IPS DF 4.7 (cell line): ENCODE results near the gene FBH1.
"Not testable (repeated sequence)": the region's sequence is repeated elsewhere in the genome, so short reads cannot be mapped to it uniquely, and the experiment has no call there.

Experiments
- DNase-seq: peaks from one replicate; pipeline ENCODE4 v3.0.0-alpha.2; 2013; ENCODE audit warnings: low spot score; ENCODE audit errors: extremely low read depth

FBH1 gene

DNA sequence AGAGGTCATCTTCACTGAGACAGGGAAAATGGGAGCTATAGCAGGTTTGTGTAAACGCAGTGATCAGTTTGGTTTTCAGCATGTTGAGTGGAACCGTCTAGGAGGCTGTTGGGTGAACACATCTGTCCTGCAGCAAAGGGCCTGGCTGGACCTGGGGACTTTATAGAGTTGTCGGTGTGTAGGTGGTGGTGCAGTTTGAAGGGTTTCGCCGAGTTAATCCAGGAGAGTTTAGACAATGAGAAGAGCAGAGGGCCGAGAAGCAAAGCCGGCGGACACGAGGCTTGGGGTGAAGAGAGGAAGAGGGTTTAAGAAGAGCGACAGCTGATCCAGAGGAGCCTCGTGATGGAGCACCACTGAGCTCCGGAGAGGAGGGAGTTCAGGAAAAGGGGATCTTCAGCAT is 48.2 kb downstream of the FBH1 start:
- no peak for DNase-seq

DNA sequence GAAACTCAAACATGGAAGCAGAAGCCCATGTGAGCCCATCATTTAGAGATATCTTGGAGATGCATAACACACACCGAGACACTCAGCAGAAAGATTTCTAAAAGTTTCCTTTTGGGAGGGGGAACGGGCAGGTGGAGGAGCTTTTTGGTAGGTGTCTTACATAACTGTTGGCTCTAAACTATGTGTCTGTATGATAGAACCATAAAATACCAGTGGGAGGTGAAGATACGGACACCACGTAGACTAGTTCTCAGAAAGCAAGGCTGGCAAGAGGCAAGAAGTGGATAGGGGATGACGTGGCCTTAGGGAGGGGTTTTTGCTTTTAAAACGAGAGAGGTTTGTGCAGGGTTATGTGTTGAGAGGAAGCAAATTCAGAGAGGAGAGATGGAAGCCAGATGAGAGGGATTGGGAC is 50.8 kb downstream of the FBH1 start:
- DNase-seq = no peak

DNA sequence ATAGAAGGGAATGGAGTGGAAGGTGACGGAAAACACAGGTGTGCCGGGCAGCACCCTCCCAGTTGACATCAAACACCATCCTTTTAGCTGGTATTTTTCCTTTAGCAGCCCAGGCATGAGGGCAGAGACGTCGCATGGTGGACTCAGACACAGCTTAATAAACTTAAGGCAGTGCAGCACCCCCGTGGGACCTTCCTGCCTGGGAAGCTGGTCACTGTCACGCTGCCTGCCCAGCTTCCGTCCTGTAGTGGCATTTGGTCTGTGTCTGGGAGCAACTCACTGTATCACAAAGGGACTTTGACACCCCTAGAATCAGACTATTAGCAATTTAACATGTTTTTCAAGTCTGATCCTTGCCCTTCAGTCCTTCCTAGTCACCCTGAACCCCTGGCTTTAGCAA is 51.5 kb downstream of the FBH1 start:
- DNase-seq = no peak

DNA sequence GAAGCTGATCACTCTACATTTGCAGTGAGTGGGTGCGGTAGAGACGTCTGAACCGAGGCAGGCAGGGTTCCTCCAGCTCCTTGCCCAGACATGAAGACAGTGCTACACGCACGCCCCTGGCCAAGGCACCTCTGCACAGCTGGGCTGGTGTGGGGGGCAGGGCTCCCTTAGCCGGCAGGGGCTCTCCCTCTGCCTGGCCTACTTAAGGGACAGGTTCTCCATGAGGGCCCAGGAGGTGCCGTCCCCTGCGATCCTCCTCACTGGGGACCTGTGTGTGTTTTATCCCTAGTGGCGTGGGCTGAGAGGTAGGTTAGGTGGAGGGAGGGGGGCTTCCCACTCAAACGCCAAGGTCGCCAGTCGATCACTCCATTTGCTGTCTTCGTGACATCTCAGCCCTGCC is 52.0 kb downstream of the FBH1 start:
- DNase-seq = no peak

- DNase-seq = no peak
Observed at GRCh38 chr10:5942474-5942873, 52.4 kb downstream of the FBH1 start.

DNA sequence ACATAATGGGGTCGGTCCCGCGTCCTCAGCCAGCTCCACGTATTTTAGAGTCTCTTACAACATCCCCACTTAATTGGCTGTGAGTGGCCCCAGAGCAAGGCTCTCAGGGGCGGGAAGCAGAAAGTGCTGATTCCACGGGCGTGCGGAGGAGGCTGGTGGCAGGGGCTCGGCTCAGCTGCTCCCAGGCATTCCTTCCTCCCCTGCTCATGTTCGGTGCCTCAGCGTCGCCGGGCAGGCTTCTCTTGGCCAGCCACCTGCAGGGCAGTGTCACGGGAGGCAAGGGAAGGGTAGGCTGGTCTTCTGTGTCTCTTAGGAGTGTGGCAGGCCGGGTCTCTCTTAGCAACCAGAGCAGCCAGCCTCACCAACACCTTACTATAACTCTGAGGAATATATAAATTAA is 53.5 kb downstream of the FBH1 start:
- DNase-seq = no peak

- no peak for DNase-seq
Observed at GRCh38 chr10:5944389-5945189, 54.5 kb downstream of the FBH1 start.

GRCh38 chr10:5945190-5945509 is 55.1 kb downstream of the FBH1 start:
- no peak for DNase-seq

- DNase-seq = no peak
Observed at GRCh38 chr10:5945561-5946418, 55.7 kb downstream of the FBH1 start.

GRCh38 chr10:5946419-5946775 is 56.4 kb downstream of the FBH1 start:
- not testable (repeated sequence) for DNase-seq

- no peak for DNase-seq
Observed at GRCh38 chr10:5946786-5947185, 56.7 kb downstream of the FBH1 start.

GRCh38 chr10:5947471-5948207 is 57.6 kb downstream of the FBH1 start:
- DNase-seq = no peak

DNA sequence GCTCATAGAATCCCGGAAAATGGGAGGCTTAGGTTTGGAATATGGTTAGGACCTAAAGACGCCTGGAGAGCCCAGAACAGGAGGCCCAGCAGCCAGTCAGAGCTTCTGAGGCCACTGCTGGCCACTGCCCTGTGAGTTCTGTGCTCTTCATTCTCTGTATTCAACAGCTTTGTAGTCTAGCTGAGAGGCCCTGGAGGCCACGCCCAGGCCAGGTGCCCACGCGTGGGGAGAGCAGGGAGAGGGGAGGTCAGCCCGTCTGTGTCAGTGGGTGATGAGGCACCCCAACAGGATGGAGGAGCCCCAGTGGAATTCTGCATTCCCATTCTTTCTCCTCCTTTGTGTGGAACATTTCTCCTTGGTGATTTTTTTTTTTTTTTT is 58.2 kb downstream of the FBH1 start:
- DNase-seq = no peak

- DNase-seq = peak; percentile 33
Observed at GRCh38 chr10:5949009-5949759, 59.1 kb downstream of the FBH1 start.

DNA sequence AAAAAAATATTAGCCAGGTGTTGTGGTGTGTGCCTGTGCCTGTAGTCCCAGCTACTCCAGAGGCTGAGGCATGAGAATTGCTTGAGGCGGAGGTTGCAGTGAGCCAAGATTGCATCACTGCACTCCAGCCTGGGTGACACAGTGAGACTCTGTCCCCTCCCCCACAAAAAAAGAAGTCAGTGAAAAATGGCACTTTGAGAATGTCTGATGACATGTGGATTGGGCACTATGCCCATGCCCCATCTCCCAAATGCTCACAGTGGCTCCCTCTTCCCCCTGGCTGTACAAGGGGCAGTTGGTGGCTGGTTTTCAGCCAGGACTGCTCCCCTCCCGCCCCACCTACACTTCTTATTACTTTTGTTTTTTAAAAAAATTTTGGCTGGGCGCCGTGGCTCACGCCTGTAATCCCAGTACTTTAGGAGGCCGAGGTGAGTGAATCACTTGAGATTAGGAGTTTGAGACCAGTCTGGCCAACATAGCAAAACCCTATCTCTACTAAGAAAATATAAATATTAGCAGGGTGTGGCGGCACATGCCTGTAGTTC is 61.2 kb downstream of the FBH1 start:
- no peak for DNase-seq

DNA sequence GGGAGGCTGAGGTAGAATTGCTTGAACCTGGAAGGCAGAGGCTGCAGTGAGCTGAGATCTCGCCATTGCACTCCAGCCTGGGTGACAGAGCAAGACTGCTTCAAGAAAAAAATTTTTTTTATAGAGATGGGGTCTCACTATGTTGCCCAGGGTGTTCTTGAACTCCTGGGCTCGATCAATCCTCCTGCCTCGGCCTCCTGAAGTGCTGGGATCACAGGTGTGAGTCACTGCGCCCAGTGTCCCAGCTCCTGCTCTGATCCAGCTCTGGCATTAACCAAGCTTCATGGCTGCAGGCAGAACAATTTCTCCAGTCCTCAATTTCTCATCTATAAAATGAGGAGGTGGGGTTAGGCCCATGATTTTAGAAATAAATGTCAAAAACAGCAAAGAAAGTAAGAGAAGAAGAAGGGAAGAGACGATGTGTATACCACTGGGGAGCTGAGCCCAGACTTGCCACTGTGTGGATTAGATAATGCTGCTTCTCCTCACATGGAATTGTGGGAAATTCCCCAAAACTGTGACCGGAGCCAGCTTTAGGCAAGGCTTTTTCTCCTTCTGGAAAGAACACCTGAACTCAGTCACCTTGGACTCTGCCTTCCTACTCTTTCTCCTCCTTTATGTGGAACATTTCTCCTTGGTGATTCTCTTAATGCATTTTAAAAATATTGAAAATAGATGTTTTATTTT is 61.8 kb downstream of the FBH1 start:
- DNase-seq = no peak

- DNase-seq = no peak
Observed at GRCh38 chr10:5952731-5953385, 62.8 kb downstream of the FBH1 start.

GRCh38 chr10:5953676-5954075 is 63.6 kb downstream of the FBH1 start:
- DNase-seq = no peak

GRCh38 chr10:5956146-5956936 is 66.3 kb downstream of the FBH1 start:
- DNase-seq = no peak
